Measurements from ENCODE around the gene CCDC138. TPM values are rescaled to one million over a fixed set of nuclear protein-coding genes. Genes with fewer than 3 reads are reported as not detected.

Gene CCDC138
- total RNA-seq, 1 donor from 2014 or later, result 6.0 TPM

- no peaks in the 10 kb centered on the region for H3K27me3 Mint-ChIP-seq (ENCODE audit: unreplicated experiment)
- peak overlapping the region; percentile 19 for H3K27ac Mint-ChIP-seq (ENCODE audit: unreplicated experiment)
- H3K4me3 Mint-ChIP-seq (ENCODE audit: unreplicated experiment), result no peak overlapping the region
- peaks cover 20% of the 10 kb centered on the region for H3K9me3 Mint-ChIP-seq (ENCODE audit: unreplicated experiment)
- no peak for DNase-seq (ENCODE audit: extremely low spot score, unreplicated experiment)
- H3K36me3 Mint-ChIP-seq (ENCODE audit: unreplicated experiment), result peaks cover 34% of the 10 kb centered on the region
- H3K4me1 Mint-ChIP-seq (ENCODE audit: unreplicated experiment), result peaks cover 28% of the 10 kb centered on the region
- TF ChIP-seq CTCF (IDR thresholded peaks at IDR 0.05), result no peak
These were observed 20.0 kb downstream of the CCDC138 start for GRCh38 chr2:108806371-108807113.

DNA sequence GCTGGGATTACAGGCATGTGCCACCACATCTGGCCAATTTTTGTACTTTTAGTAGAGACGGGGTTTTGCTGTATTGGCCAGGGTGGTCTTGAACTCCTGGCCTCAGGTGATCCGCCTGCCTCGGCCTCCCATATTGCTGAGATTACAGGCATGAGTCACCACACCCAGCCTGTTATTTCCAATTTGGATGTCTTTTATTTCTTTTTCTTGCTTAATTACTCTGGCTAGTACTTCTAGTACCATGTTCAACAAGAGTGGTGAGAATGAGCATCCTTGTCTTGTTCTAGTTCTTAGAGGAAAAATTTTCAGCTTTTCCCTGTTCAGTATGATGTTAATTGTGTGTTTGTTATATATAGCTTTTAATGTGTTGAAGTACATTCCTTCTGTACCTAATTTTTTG is 23.4 kb downstream of the CCDC138 start:
- Mint-ChIP-seq H3K4me1 (ENCODE audit: unreplicated experiment) (peaks cover 16% of the 10 kb centered on the region), H3K36me3 (ENCODE audit: unreplicated experiment) (peaks cover 45% of the 10 kb centered on the region), H3K9me3 (ENCODE audit: unreplicated experiment) (peaks cover 20% of the 10 kb centered on the region), H3K27ac (ENCODE audit: unreplicated experiment) (no peak overlapping the region), H3K4me3 (ENCODE audit: unreplicated experiment) (no peak overlapping the region), H3K27me3 (ENCODE audit: unreplicated experiment) (no peaks in the 10 kb centered on the region)
- DNase-seq (ENCODE audit: extremely low spot score, unreplicated experiment), result no peak
- no peak for TF ChIP-seq CTCF (IDR thresholded peaks at IDR 0.05)

GRCh38 chr2:108810993-108811957 is 24.7 kb downstream of the CCDC138 start:
- TF ChIP-seq CTCF (IDR thresholded peaks at IDR 0.05), result no peak
- Mint-ChIP-seq H3K4me1 (ENCODE audit: unreplicated experiment) (peaks cover 10% of the 10 kb centered on the region), H3K27me3 (ENCODE audit: unreplicated experiment) (no peaks in the 10 kb centered on the region), H3K4me3 (ENCODE audit: unreplicated experiment) (no peak overlapping the region), H3K27ac (ENCODE audit: unreplicated experiment) (no peak overlapping the region), H3K36me3 (ENCODE audit: unreplicated experiment) (peaks cover 49% of the 10 kb centered on the region), H3K9me3 (ENCODE audit: unreplicated experiment) (peaks cover 20% of the 10 kb centered on the region)
- DNase-seq (ENCODE audit: extremely low spot score, unreplicated experiment), result no peak

GRCh38 chr2:108813732-108814131 is 27.2 kb downstream of the CCDC138 start:
- Mint-ChIP-seq H3K9me3 (ENCODE audit: unreplicated experiment) (peaks cover 13% of the 10 kb centered on the region), H3K4me3 (ENCODE audit: unreplicated experiment) (no peak overlapping the region), H3K4me1 (ENCODE audit: unreplicated experiment) (no peaks in the 10 kb centered on the region), H3K36me3 (ENCODE audit: unreplicated experiment) (peaks cover 54% of the 10 kb centered on the region), H3K27me3 (ENCODE audit: unreplicated experiment) (no peaks in the 10 kb centered on the region), H3K27ac (ENCODE audit: unreplicated experiment) (no peak overlapping the region)
- no peak for DNase-seq (ENCODE audit: extremely low spot score, unreplicated experiment)
- TF ChIP-seq CTCF (IDR thresholded peaks at IDR 0.05), result no peak

DNA sequence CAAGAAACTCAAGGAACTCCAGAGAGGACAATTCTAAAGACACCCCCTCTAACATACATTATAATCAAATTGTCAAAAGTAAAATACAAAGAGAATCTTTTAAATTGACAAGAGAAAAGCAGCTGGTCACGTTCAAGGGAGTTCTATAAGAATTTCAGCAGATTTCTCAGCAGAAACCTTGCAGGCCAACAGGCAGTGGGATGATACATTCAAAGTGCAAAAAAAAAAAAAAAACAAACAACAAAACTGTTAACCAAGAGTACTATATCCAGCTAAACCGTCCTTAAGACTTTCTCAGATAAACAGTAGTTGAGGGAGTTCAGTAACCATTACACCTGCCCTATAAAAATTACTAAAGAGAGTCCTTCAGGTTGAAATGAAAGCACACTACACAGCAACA is 33.9 kb downstream of the CCDC138 start:
- H3K4me3 Mint-ChIP-seq (ENCODE audit: unreplicated experiment), result no peak overlapping the region
- no peak overlapping the region for H3K27ac Mint-ChIP-seq (ENCODE audit: unreplicated experiment)
- peaks cover 47% of the 10 kb centered on the region for H3K36me3 Mint-ChIP-seq (ENCODE audit: unreplicated experiment)

More for the DNA sequence above, 33.9 kb downstream of the CCDC138 start:
- no peaks in the 10 kb centered on the region for H3K27me3 Mint-ChIP-seq (ENCODE audit: unreplicated experiment)
- peaks cover 10% of the 10 kb centered on the region for H3K9me3 Mint-ChIP-seq (ENCODE audit: unreplicated experiment)
- no peaks in the 10 kb centered on the region for H3K4me1 Mint-ChIP-seq (ENCODE audit: unreplicated experiment)
- no peak for TF ChIP-seq CTCF (IDR thresholded peaks at IDR 0.05)
- DNase-seq (ENCODE audit: extremely low spot score, unreplicated experiment), result no peak
